IMR-90 (cell line): ENCODE measurements around the gene PLEKHG5. TPM values are rescaled to one million over a fixed set of nuclear protein-coding genes. Genes with fewer than 3 reads are reported as not detected.

ENCODE experiments used
- ATAC-seq: fragments of 200-7000 bp; cut with Tn5 transposase; 2 replicates; pipeline ENCODE4 v1.9.1; 2020; ENCODE audit warnings: low read depth, mild to moderate bottlenecking, moderate library complexity
- BruUV-seq: library from RNA; stranded (reverse); fragments of 400-500 nt; replicated peaks from 2 replicates; lab custom pipeline; 2021; lab: Mats Ljungman, UMichigan
- CTCF ChIA-PET: fragments of 300-600 bp; formaldehyde crosslinking; extraction: SDS; loops from one replicate; lab custom pipeline; 2021; ENCODE audit warnings: antibody characterized with exemption; lab: Yijun Ruan, JAX
- POLR2A ChIA-PET: fragments of 300-600 bp; sonication (Branson Sonifier 250); formaldehyde crosslinking; loops from one replicate; lab custom pipeline; 2022; ENCODE audit warnings: antibody characterized with exemption; ENCODE audit not compliant: unreplicated experiment; lab: Charles Lee
- DNase-seq: peaks from one replicate; pipeline ENCODE4 v3.0.0; 2013
- H2AFZ ChIP-seq: replicated peaks from 2 replicates; pipeline ENCODE3; 2013; ENCODE audit warnings: low read length, mild to moderate bottlenecking; ENCODE audit not compliant: poor library complexity
- H2AK5ac ChIP-seq: 2 replicates; pipeline ENCODE4 v1.6.1; 2013; ENCODE audit warnings: low read depth, low read length, inconsistent platforms
- H2AK9ac ChIP-seq: replicated peaks from 2 replicates; pipeline ENCODE3; 2013; ENCODE audit warnings: mild to moderate bottlenecking, low read depth, low read length, moderate library complexity; ENCODE audit not compliant: poor library complexity
- H2BK120ac ChIP-seq: 2 replicates; pipeline ENCODE4 v1.6.1; 2013; ENCODE audit warnings: low read depth, low read length, inconsistent platforms
- H2BK15ac ChIP-seq: 3 replicates; pipeline ENCODE4 v1.6.1; 2013; ENCODE audit warnings: low read depth, low read length, inconsistent platforms
- H2BK20ac ChIP-seq: 2 replicates; pipeline ENCODE4 v1.6.1; 2013; ENCODE audit warnings: low read depth, mild to moderate bottlenecking, inconsistent platforms, low read length, moderate library complexity
- H2BK5ac ChIP-seq: 2 replicates; pipeline ENCODE4 v1.6.1; 2013; ENCODE audit warnings: mild to moderate bottlenecking, low read depth, low read length, inconsistent platforms; ENCODE audit not compliant: poor library complexity, severe bottlenecking
- H3K14ac ChIP-seq: replicated peaks from 2 replicates; pipeline ENCODE4 v1.6.1; 2013; ENCODE audit warnings: low read depth, low read length, inconsistent platforms
- H3K18ac ChIP-seq: 2 replicates; pipeline ENCODE4 v1.6.1; 2013; ENCODE audit warnings: low read depth, low read length, control low read depth
- H3K23ac ChIP-seq: 2 replicates; pipeline ENCODE4 v1.6.1; 2013; ENCODE audit warnings: low read depth, low read length, inconsistent platforms
- H3K27ac ChIP-seq: 2 replicates; pipeline ENCODE4 v1.5.1; 2013; ENCODE audit warnings: mild to moderate bottlenecking, control low read depth, low read length; ENCODE audit not compliant: insufficient read depth
- H3K27me3 ChIP-seq: 2 replicates; pipeline ENCODE4 v1.6.1; 2013; ENCODE audit warnings: low read length; ENCODE audit not compliant: control insufficient read depth, insufficient read depth
- H3K36me3 ChIP-seq: 2 replicates; pipeline ENCODE4 v1.6.1; 2013; ENCODE audit warnings: low read length, mixed read lengths; ENCODE audit not compliant: control insufficient read depth, insufficient read depth
- H3K4ac ChIP-seq: 2 replicates; pipeline ENCODE4 v1.6.1; 2013; ENCODE audit warnings: low read depth, low read length, inconsistent platforms
- H3K4me1 ChIP-seq: 2 replicates; pipeline ENCODE4 v1.6.1; 2013; ENCODE audit warnings: low read length, mixed read lengths; ENCODE audit not compliant: control insufficient read depth, insufficient read depth
- H3K4me2 ChIP-seq: 2 replicates; pipeline ENCODE4 v1.6.1; 2013; ENCODE audit warnings: low read depth, mild to moderate bottlenecking, control low read depth, low read length, moderate library complexity
- H3K4me3 ChIP-seq: 2 replicates; pipeline ENCODE4 v1.5.1; 2013; ENCODE audit warnings: low read depth, mild to moderate bottlenecking, control low read depth, low read length, moderate library complexity; ENCODE audit not compliant: insufficient read depth
- H3K56ac ChIP-seq: 2 replicates; pipeline ENCODE4 v1.6.1; 2013; ENCODE audit warnings: low read length, inconsistent platforms; ENCODE audit not compliant: insufficient read depth; ENCODE audit errors: extremely low read depth
- H3K79me1 ChIP-seq, 2 experiments: 2 replicates each; pipeline ENCODE4 v1.6.1; 2013; ENCODE audit warnings: low read length in 2 of 2, inconsistent platforms in 1 of 2, low read depth in 1 of 2
- H3K9ac ChIP-seq: 2 replicates; pipeline ENCODE4 v1.6.1; 2013; ENCODE audit warnings: low read depth, low read length, control low read depth
- H3K9me1 ChIP-seq: 2 replicates; pipeline ENCODE4 v1.6.1; 2013; ENCODE audit warnings: low read length, inconsistent platforms; ENCODE audit not compliant: insufficient read depth
- H3K9me3 ChIP-seq: 2 replicates; pipeline ENCODE4 v1.6.1; 2013; ENCODE audit warnings: low read length; ENCODE audit not compliant: control insufficient read depth, insufficient read depth
- H4K20me1 ChIP-seq: 2 replicates; pipeline ENCODE4 v1.6.1; 2013; ENCODE audit warnings: low read length, inconsistent platforms; ENCODE audit not compliant: insufficient read depth
- H4K5ac ChIP-seq: 2 replicates; pipeline ENCODE4 v1.6.1; 2013; ENCODE audit warnings: mild to moderate bottlenecking, low read depth, low read length, control low read depth
- H4K8ac ChIP-seq, 2 experiments: 2 replicates each; pipeline ENCODE4 v1.6.1; 2013; ENCODE audit warnings: low read depth in 2 of 2, low read length in 2 of 2, control low read depth in 1 of 2, inconsistent platforms in 1 of 2
- H4K91ac ChIP-seq: 2 replicates; pipeline ENCODE4 v1.6.1; 2013; ENCODE audit warnings: low read depth, low read length, inconsistent platforms; ENCODE audit not compliant: insufficient read depth
- BHLHE40 ChIP-seq: fragments of 150-350 bp; IDR thresholded peaks from 2 replicates; pipeline ENCODE4 v1.6.1; 2016; ENCODE audit warnings: mild to moderate bottlenecking, low read depth, low read length
- CTCF ChIP-seq: conservative IDR thresholded peaks from 2 replicates; pipeline ENCODE4 v1.5.1; 2012; ENCODE audit warnings: mild to moderate bottlenecking, low read depth, low read length, improper control_type of control experiment
- WGBS, 2 experiments: methylation state at CpG; one replicate each; pipeline versions ENCODE4 v1.1.5 to v1.1.7; 2013; ENCODE audit warnings: missing lambda C conversion rate in 2 of 2; ENCODE audit not compliant: insufficient read length in 1 of 2; ENCODE audit errors: extremely low coverage in 2 of 2; 5-methylcytosine and 5-hydroxymethylcytosine counted together
- dilution Hi-C: fragments of 300-500 bp; cut with HindIII; formaldehyde crosslinking; loops from one replicate; pipeline ENCODE4 v1.14.3; 2018; ENCODE audit warnings: low sequenced_read_pairs; ENCODE audit not compliant: unreplicated experiment
- in situ Hi-C: fragments of 300-500 bp; cut with MboI; formaldehyde crosslinking; loops from 3 replicates; pipeline ENCODE4 v1.14.3; 2019; ENCODE audit warnings: low sequenced_read_pairs, inconsistent platforms, mixed read lengths
- intact Hi-C: fragments of 100-400 bp; cut with micrococcal nuclease; formaldehyde crosslinking; loops from 2 replicates; pipeline ENCODE4 v1.10.0; 2022
- polyA plus RNA-seq, 3 experiments: library from polyadenylated mRNA; depleted of rRNA; stranded (reverse); fragments of >200 nt; gene quantifications; 2 replicates each; pipeline ENCODE4 v1.2.3, GENCODE V29; 2012; ENCODE audit warnings: low replicate concordance in 1 of 3
- total RNA-seq: library from RNA; depleted of rRNA; stranded (reverse); fragments of >200 nt; gene quantifications from 2 replicates; pipeline ENCODE4 v1.2.3, GENCODE V29; 2012

PLEKHG5 gene
- total and polyA plus RNA-seq, 2 of the 4 experiments (the other 2 are of a cell fraction): 4.8 to 11.6 TPM

GRCh38 chr1:6423321-6423999 lies 68.0 kb downstream of the PLEKHG5 start:
- intact Hi-C loops: no loop called here

More at GRCh38 chr1:6423321-6423999, 68.0 kb downstream of the PLEKHG5 start:
- in situ Hi-C loops (no loop called here), dilution Hi-C loops (no loop called here)
- Histone ChIP-seq H2BK20ac (no peak overlapping the region), H3K36me3 (no peaks in the 10 kb centered on the region), H2AK5ac (no peak overlapping the region), H3K27ac (no peak overlapping the region), H2AK9ac (peak overlapping the region; percentile 37), H3K9me1 (no peaks in the 10 kb centered on the region), H4K5ac (no peak overlapping the region), H4K20me1 (peaks cover 11% of the 10 kb centered on the region; the same call in 1 of the 2 replicates), H2BK120ac (no peak overlapping the region), H3K9ac (no peak overlapping the region), H3K56ac (no peak overlapping the region), H2AFZ (peak overlapping the region; percentile 52), H3K4me2 (no peak overlapping the region), H3K18ac (no peak overlapping the region), H3K27me3 (peaks cover 91% of the 10 kb centered on the region), H4K8ac (no peak overlapping the region), H2BK15ac (no peak overlapping the region), H3K14ac (no peak overlapping the region), H4K91ac (no peak overlapping the region), H3K79me1 (no peaks in the 10 kb centered on the region), H3K23ac (no peak overlapping the region), H3K4ac (no peak overlapping the region), H3K4me1 (no peaks in the 10 kb centered on the region; the same call in 1 of the 2 replicates), H3K9me3 (no peaks in the 10 kb centered on the region), H2BK5ac (no peak overlapping the region), H3K4me3 (no peak overlapping the region)
- TF ChIP-seq CTCF (peak; percentile 39), BHLHE40 (no peak)
- DNase-seq: no peak
- ATAC-seq: 0 out of 2 replicates have a peak, but pooled peaks have one; percentile 12
- no TSS peak for BruUV-seq
- WGBS, 2 experiments: 8% methylated on average over 11 of the region's 24 CpGs; no CpG with 5 or more reads in 1 of the 2 experiments
- ChIA-PET POLR2A (no interaction called here), CTCF (interaction anchor here (1.5 kb wide), 1 partner anchor 9 kb away, joined by 7 read pairs; no protein-coding TSS in a partner anchor)
